Fibroblast of skin of back (primary cell): ENCODE measurements around the gene DSCAML1.

ENCODE experiments used
- DNase-seq: peaks from one replicate; pipeline ENCODE4 v3.0.0-alpha.2; 2013

Gene DSCAML1

GRCh38 chr11:117544130-117544800 lies 252.8 kb downstream of the DSCAML1 start:
- DNase-seq: no peak

DNA sequence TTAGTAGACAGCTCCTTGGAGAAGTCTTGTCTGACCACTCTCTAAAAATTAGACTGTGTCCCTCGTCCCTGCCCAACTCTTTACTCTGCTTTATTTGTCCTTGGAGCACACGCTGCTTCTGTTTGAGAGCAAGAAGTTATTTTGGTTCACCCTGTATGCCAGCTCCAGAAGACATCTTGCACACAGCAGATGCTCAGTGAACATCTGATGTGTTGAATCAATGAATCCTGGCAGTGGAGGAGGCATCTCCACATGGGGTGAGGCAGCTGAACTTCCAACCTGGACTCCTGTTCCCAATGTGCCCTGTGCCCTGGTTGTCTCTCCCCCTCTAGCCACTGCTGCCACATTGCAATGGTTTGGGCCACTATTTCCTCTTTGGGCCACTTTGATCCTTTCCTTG lies 255.8 kb downstream of the DSCAML1 start:
- no peak for DNase-seq

GRCh38 chr11:117538263-117539135 lies 258.5 kb downstream of the DSCAML1 start:
- DNase-seq: peak; percentile 5

GRCh38 chr11:117535850-117536411 lies 261.1 kb downstream of the DSCAML1 start:
- no peak for DNase-seq

- no peak for DNase-seq
These were observed 261.7 kb downstream of the DSCAML1 start for GRCh38 chr11:117535201-117535849.

GRCh38 chr11:117532568-117532967 lies 264.4 kb downstream of the DSCAML1 start:
- DNase-seq: no peak

- DNase-seq: no peak
These were observed 267.2 kb downstream of the DSCAML1 start for GRCh38 chr11:117529816-117530215.

GRCh38 chr11:117528097-117528721 lies 268.8 kb downstream of the DSCAML1 start:
- no peak for DNase-seq

- DNase-seq: no peak
These were observed 269.7 kb downstream of the DSCAML1 start for GRCh38 chr11:117527271-117527670.

DNA sequence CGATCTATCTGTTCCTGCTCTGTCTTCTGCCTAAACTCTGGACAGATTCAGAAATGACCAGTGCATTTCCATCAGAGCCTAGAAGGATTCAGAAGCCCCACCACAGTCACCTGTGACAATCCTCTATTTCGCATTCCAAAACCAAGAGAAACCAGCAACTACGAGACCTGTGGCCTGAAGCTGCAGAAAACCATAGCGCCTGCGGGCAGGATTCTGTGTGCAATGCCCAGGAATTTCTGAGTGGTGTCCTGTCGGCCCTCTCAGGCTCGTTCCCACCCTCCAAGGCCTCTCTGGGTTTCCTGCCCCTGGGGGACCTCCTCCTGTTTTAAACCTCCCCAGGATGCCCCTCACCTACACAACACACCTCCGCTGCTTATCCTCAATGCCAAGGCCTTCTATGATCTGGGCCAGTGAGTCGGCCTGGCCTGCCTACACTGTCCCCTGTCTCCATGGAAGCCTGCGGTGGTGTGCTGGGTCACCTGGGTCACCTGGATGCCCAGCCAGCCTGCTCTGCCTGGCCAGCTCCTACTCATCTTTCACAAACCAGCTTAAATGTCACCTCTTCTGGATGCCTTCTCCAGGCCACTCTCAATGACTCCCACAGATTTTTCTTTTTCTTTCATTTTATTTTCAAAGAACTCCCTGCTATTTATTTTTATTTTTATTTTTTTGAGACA lies 271.0 kb downstream of the DSCAML1 start:
- DNase-seq: no peak

DNA sequence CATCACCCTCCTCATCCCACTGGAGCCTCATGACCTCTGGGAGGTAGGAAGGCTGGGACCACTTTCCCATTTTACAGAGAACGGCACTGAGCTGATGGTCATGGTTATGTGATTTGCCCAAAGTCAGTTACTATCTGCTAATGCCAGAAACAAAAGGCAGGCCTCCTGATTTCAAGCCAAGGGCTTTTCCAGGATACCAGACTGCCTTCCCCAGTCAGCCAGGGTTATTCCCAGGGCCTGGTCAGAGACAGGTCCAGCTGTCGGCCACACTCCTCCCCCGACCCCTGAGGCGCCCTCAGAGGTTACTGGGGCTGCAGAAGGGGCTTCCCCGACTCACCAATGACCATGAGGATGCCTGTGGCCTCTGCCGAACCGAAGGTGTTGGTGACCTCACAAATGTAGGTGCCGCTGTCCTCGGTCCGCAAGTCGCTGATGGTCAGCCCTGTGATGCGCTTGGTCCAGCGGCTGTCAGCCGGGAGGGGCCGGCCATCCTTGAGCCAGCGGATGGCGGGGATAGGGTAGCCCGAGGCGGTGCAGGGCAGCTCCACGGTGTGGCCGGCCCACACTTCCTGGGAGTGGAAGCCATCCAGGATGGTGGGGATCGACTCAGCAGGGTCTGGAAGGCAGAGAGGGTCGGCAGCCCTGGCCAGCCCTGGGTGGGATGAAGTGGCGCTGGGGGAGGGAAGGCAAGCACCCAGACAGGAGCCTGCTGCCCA lies 272.4 kb downstream of the DSCAML1 start:
- DNase-seq: no peak

GRCh38 chr11:117523680-117524079 lies 273.3 kb downstream of the DSCAML1 start:
- peak; percentile 67 for DNase-seq

GRCh38 chr11:117521974-117522373 lies 275.0 kb downstream of the DSCAML1 start:
- DNase-seq: no peak

GRCh38 chr11:117520966-117521365 lies 276.1 kb downstream of the DSCAML1 start:
- no peak for DNase-seq

DNA sequence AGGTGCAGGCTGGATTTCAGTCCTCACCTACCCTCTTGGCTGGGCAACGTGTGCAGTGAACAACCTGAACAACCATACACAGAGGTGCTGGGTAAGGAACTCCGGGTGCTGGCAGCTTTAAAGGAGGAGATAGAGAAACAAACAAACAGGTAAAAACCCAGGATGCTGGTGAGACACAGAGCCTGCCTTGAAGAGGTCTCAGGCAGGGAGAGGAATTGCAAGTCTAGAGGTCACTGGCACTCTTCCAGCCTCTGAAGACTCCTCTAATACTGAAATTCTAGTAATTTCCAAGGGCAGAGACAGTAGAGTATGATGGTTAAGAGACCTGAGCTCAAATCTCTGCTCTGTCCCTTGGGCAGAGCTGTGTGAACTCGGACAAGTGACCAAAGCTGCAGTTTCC lies 276.8 kb downstream of the DSCAML1 start:
- DNase-seq: no peak

- no peak for DNase-seq
These were observed 277.4 kb downstream of the DSCAML1 start for GRCh38 chr11:117519590-117519989.

DNA sequence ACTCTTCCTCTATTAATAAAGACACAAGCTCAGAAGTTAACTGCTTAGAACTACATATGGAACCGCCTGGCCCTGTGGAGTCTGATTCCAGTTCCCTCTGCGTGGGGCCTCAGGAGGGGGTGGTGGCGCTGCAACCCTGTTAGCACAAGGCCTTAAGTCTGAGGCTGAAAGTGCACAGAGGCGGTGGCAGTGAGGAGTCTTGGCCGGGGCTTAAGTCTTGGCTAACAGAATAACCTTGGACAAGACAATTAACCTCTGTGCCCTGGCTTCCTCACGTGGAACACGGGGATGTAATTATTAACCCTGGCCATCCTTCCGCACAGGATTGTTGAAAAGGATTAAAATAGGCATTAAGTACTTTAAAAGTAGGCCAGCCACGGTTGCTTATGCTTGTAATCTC lies 277.8 kb downstream of the DSCAML1 start:
- no peak for DNase-seq

GRCh38 chr11:117518455-117518854 lies 278.6 kb downstream of the DSCAML1 start:
- DNase-seq: no peak

- no peak for DNase-seq
These were observed 279.9 kb downstream of the DSCAML1 start for GRCh38 chr11:117517097-117517496.

DNA sequence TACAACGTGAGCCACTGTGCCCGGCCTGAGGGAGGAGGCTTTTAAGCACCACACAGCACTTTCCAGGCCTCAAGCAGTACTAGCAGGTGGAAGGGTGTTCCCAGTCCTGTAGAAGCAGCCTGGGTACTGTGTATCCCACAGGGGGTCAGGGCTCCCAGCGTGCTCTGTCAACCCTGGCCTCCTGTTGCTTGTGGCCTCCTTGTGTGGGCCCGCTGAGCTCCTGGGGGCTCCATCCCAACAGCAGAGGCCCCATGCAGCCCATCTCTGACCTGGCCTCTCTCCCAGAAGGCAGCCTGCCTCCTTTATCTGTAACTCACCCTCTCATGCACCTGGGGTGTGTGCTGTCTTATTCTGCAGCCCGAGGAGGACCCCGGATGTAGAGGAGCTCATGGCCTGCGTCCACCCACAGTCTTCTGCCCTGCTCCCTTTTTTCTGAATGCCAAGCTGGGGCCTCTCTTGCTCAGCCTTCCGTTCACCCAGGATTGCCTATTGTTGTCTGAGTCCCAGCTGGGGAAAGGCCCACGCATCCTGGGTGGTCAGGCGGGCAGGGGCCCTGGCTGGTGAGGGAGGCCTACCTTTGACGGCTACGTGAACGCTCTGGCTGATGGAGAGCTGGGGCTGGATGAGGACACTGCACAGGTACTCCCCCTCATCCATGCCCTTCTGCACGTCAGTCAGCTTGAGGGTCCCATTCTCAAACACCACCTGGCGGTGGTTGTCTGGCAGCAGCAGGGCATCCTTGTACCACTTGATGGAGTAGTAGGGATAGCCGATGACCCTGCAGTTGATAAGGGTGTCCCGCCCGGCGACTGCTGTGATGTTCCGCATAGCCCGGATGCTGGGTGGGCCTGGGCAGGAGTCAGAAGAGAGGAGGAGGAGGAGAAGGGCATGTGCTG lies 280.9 kb downstream of the DSCAML1 start:
- DNase-seq: no peak
